Natural killer cell (primary cell): ENCODE data around the gene SPACA6. TPM values are rescaled to one million over a fixed set of nuclear protein-coding genes. Genes with fewer than 3 reads are reported as not detected.
"Not testable (repeated sequence)": the region's sequence is repeated elsewhere in the genome, so short reads cannot be mapped to it uniquely, and the experiment has no call there.

ENCODE experiments used
- ATAC-seq, 3 donors: fragments of 150-1000 bp in 2 of 3; fragments of 200-7000 bp in 1 of 3; cut with Tn5 transposase; 1 replicate in 1 of 3; 2 replicates in 2 of 3; pipeline ENCODE4 v1.10.0; 2021; ENCODE audit warnings: mild to moderate bottlenecking in 2 of 3, moderate library complexity in 2 of 3
- DNase-seq, 2 donors: peaks; one replicate each; pipeline versions ENCODE4 v3.0.0 to v3.0.0-alpha.2; 2013 to 2021; ENCODE audit warnings: mixed read lengths in 1 of 2
- H3K27ac ChIP-seq: one replicate; pipeline ENCODE4 v1.5.1; 2013; ENCODE audit warnings: mild to moderate bottlenecking, low read length
- H3K27me3 ChIP-seq: one replicate; pipeline ENCODE4 v1.6.1; 2013; ENCODE audit warnings: low read length; ENCODE audit not compliant: control insufficient read depth, insufficient read depth
- H3K36me3 ChIP-seq: one replicate; pipeline ENCODE4 v1.6.1; 2013; ENCODE audit warnings: low read length; ENCODE audit not compliant: control insufficient read depth, insufficient read depth
- H3K4me1 ChIP-seq: one replicate; pipeline ENCODE4 v1.6.1; 2013; ENCODE audit warnings: low read length; ENCODE audit not compliant: control insufficient read depth, insufficient read depth
- H3K4me3 ChIP-seq: one replicate; pipeline ENCODE4 v1.5.1; 2013; ENCODE audit warnings: low read length
- H3K9me3 ChIP-seq: one replicate; pipeline ENCODE4 v1.6.1; 2013; ENCODE audit warnings: low read length; ENCODE audit not compliant: control insufficient read depth, insufficient read depth
- H3K27ac Mint-ChIP-seq, 2 donors: one replicate each; pipeline ENCODE4 v1.8.0; 2022; ENCODE audit warnings: mild to moderate bottlenecking in 2 of 2, mixed read lengths in 2 of 2, moderate library complexity in 1 of 2
- H3K27me3 Mint-ChIP-seq, 2 donors: one replicate each; pipeline ENCODE4 v1.8.0; 2022; ENCODE audit warnings: low read depth in 2 of 2, mixed read lengths in 2 of 2
- H3K36me3 Mint-ChIP-seq: one replicate; pipeline ENCODE4 v1.8.0; 2022; ENCODE audit warnings: mixed read lengths
- H3K4me1 Mint-ChIP-seq, 2 donors: one replicate each; pipeline ENCODE4 v1.8.0; 2022; ENCODE audit warnings: mixed read lengths in 2 of 2
- H3K4me3 Mint-ChIP-seq: one replicate; pipeline ENCODE4 v1.8.0; 2022; ENCODE audit warnings: mild to moderate bottlenecking, moderate library complexity, mixed read lengths
- H3K9me3 Mint-ChIP-seq, 2 donors: one replicate each; pipeline ENCODE4 v1.8.0; 2022; ENCODE audit warnings: mixed read lengths in 2 of 2
- WGBS: methylation state at CpG from one replicate; pipeline ENCODE4 v1.1.7; 2013; ENCODE audit warnings: missing lambda C conversion rate; ENCODE audit not compliant: insufficient coverage; 5-methylcytosine and 5-hydroxymethylcytosine counted together
- intact Hi-C: fragments of 100-400 bp; cut with micrococcal nuclease; formaldehyde crosslinking; loops from one replicate; pipeline ENCODE4 v1.14.2; 2022
- total RNA-seq, 4 donors: library from RNA; stranded (reverse); fragments of 120-200 nt in 1 of 4; gene quantifications; one replicate each; pipeline versions ENCODE4 v1.2.3 to v1.2.4, GENCODE V29; 2013 to 2022
- TF ChIP-seq, protein P1 (sequence below): fragments of 200-600 bp; IDR thresholded peaks from one replicate; pipeline ENCODE4 v1.8.0; 2022; ENCODE audit warnings: antibody characterized with exemption

SPACA6 gene, protein sequence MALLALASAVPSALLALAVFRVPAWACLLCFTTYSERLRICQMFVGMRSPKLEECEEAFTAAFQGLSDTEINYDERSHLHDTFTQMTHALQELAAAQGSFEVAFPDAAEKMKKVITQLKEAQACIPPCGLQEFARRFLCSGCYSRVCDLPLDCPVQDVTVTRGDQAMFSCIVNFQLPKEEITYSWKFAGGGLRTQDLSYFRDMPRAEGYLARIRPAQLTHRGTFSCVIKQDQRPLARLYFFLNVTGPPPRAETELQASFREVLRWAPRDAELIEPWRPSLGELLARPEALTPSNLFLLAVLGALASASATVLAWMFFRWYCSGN
- 1 to 10 TPM; 2.2 to 9.4 (median 3.7) TPM for total RNA-seq
- 2.5 TPM for total RNA-seq (2013)

DNA sequence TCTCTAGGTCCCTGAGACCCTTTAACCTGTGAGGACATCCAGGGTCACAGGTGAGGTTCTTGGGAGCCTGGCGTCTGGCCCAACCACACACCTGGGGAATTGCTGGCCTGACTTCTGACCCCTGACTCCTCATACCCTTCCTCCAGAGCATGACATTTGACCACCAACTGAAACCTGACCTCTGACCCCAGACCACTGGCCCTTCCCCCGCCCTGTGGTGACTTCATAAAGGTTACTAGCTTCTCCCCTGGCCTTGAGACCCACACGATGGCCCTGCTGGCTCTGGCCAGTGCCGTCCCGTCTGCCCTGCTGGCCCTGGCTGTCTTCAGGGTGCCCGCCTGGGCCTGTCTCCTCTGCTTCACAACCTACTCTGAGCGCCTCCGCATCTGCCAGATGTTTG, at the start of gene SPACA6:
Gene SPACA6, plus strand, starts transcription at position 71 of the 400 bp plus-strand sequence. Its CDS starts 197 bp downstream, at position 268.
- Mint-ChIP-seq H3K27me3 (peaks cover 18 to 48% of the 10 kb centered on the region in 2 donors), H3K9me3 (no peaks in the 10 kb centered on the region), H3K4me1 (peaks cover 6 to 20% of the 10 kb centered on the region in 2 donors), H3K36me3 (no peaks in the 10 kb centered on the region), H3K27ac (no peak within 1 kb of the TSS), H3K4me3 (no peak within 1 kb of the TSS)
- intact Hi-C loops: no loop called here
- DNase-seq: no peak
- H3K36me3 ChIP-seq: no peaks in the 10 kb centered on the region
- WGBS: 91% methylated on average over 8 of the region's 8 CpGs
- H3K27ac ChIP-seq: no peak within 1 kb of the TSS
- no peaks in the 10 kb centered on the region for H3K9me3 ChIP-seq
- TF ChIP-seq, protein P1, sequence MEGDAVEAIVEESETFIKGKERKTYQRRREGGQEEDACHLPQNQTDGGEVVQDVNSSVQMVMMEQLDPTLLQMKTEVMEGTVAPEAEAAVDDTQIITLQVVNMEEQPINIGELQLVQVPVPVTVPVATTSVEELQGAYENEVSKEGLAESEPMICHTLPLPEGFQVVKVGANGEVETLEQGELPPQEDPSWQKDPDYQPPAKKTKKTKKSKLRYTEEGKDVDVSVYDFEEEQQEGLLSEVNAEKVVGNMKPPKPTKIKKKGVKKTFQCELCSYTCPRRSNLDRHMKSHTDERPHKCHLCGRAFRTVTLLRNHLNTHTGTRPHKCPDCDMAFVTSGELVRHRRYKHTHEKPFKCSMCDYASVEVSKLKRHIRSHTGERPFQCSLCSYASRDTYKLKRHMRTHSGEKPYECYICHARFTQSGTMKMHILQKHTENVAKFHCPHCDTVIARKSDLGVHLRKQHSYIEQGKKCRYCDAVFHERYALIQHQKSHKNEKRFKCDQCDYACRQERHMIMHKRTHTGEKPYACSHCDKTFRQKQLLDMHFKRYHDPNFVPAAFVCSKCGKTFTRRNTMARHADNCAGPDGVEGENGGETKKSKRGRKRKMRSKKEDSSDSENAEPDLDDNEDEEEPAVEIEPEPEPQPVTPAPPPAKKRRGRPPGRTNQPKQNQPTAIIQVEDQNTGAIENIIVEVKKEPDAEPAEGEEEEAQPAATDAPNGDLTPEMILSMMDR: no peak
- no peak within 1 kb of the TSS for H3K4me3 ChIP-seq
- peaks cover 15% of the 10 kb centered on the region for H3K4me1 ChIP-seq
- ATAC-seq: no peak
- H3K27me3 ChIP-seq: peaks cover 16% of the 10 kb centered on the region

GRCh38 chr19:51644636-51645271, 48.4 kb upstream of the SPACA6 start:
- H3K27ac Mint-ChIP-seq: no peak overlapping the region
- peaks cover 0 to 7% of the 10 kb centered on the region in 2 donors for H3K4me1 Mint-ChIP-seq
- H3K4me3 Mint-ChIP-seq: no peak overlapping the region
- TF ChIP-seq, protein P1: no peak
- ATAC-seq: no peak
- peaks cover 15 to 37% of the 10 kb centered on the region in 2 donors for H3K27me3 Mint-ChIP-seq
- Histone ChIP-seq H3K4me1 (peaks cover 17% of the 10 kb centered on the region), H3K9me3 (no peaks in the 10 kb centered on the region), H3K27ac (no peak overlapping the region), H3K36me3 (no peaks in the 10 kb centered on the region), H3K4me3 (no peak overlapping the region), H3K27me3 (no peaks in the 10 kb centered on the region)
- no peak for DNase-seq
- 50% methylated on average over 11 of the region's 11 CpGs for WGBS
- H3K9me3 Mint-ChIP-seq: no peaks in the 10 kb centered on the region
- intact Hi-C loops: no loop called here
- no peaks in the 10 kb centered on the region for H3K36me3 Mint-ChIP-seq

GRCh38 chr19:51646730-51647129, 46.4 kb upstream of the SPACA6 start, which contains the start of gene SIGLEC14:
TSS of gene SIGLEC14 (minus strand) at chr19:51646825. CDS start at chr19:51646759, 66 bp downstream.
- H3K27ac Mint-ChIP-seq, H3K36me3 Mint-ChIP-seq, H3K4me3 Mint-ChIP-seq, H3K9me3 Mint-ChIP-seq, H3K27me3 ChIP-seq, H3K9me3 ChIP-seq, H3K36me3 ChIP-seq, DNase-seq, H3K4me1 Mint-ChIP-seq: not testable (repeated sequence)
- intact Hi-C loops: loop anchor here (2.0 kb wide), 1 partner anchor 18 kb away; no protein-coding TSS in a partner anchor
- peaks cover 18 to 39% of the 10 kb centered on the region in 2 donors for H3K27me3 Mint-ChIP-seq
- ATAC-seq: peak in 1 of 3 donors; percentile 37
- peak within 1 kb of the TSS; percentile 20 for H3K27ac ChIP-seq
- peaks cover 23% of the 10 kb centered on the region for H3K4me1 ChIP-seq
- WGBS: 0% methylated on average over 6 of the region's 10 CpGs
- peak within 1 kb of the TSS; percentile 17 for H3K4me3 ChIP-seq

GRCh38 chr19:51647318-51647717, 45.8 kb upstream of the SPACA6 start:
- Mint-ChIP-seq H3K9me3 (no peaks in the 10 kb centered on the region), H3K4me3 (no peak overlapping the region), H3K4me1 (peaks cover 0 to 7% of the 10 kb centered on the region in 2 donors), H3K27me3 (peaks cover 20 to 40% of the 10 kb centered on the region in 2 donors), H3K27ac (no peak overlapping the region), H3K36me3 (no peaks in the 10 kb centered on the region)
- intact Hi-C loops: loop anchor here (2.0 kb wide), 1 partner anchor 19 kb away; no protein-coding TSS in a partner anchor
- no peak overlapping the region for H3K4me3 ChIP-seq
- no peaks in the 10 kb centered on the region for H3K36me3 ChIP-seq
- H3K27me3 ChIP-seq: no peaks in the 10 kb centered on the region
- WGBS: 96% methylated on average over 5 of the region's 6 CpGs
- peaks cover 29% of the 10 kb centered on the region for H3K4me1 ChIP-seq
- TF ChIP-seq, protein P1: no peak
- DNase-seq: no peak
- no peak for ATAC-seq
- H3K27ac ChIP-seq: peak overlapping the region; percentile 20
- H3K9me3 ChIP-seq: no peaks in the 10 kb centered on the region
